ENCODE data around the gene XG. TPM values are rescaled to one million over a fixed set of nuclear protein-coding genes. Genes with fewer than 3 reads are reported as not detected.

XG gene
- total and polyA plus RNA-seq, 2 donors (not counting 3 experiments of a cell fraction or from before 2014, with no cell fraction given) = 0.10 TPM; not detected in 1

DNA sequence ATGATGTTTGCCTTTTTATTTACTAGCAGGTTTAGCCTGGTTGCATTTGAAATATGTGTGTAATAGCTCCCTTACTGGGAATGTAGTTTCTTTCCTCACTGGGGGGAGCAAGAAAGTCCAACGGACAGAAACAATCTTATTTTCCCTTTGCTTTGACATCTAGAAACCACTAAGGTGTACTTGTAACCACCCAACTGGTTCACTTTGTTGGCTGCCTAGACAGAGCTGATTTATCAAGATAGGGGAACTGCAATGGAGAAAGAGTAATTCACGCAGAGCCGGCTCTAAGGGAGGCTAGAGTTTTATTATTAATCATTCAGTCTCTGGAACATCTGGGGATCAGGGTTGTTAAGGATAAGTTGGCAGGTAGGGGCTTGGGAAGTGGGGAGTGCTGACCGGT is 30.3 kb downstream of the XG start:
- Histone ChIP-seq H3K27ac (ENCODE audit: insufficient read depth, low read depth, low read length) (no peak overlapping the region), H3K9me3 (replicated peaks; ENCODE audit: control insufficient read depth, insufficient read depth, low read length) (no peaks in the 10 kb centered on the region), H3K9me1 (replicated peaks; ENCODE audit: control insufficient read depth, extremely low read depth, insufficient read depth, low read length) (no peaks in the 10 kb centered on the region), H3K4me1 (ENCODE audit: control insufficient read depth, extremely low read depth, insufficient read depth, low read length) (no peaks in the 10 kb centered on the region), H3K27me3 (ENCODE audit: control insufficient read depth in 2 of 2, insufficient read depth in 2 of 2, low read length in 2 of 2) (peaks cover 2% of the 10 kb centered on the region in 2 experiments), H3K79me2 (ENCODE audit: control insufficient read depth, insufficient read depth, low read length) (no peaks in the 10 kb centered on the region), H3K4me3 (replicated peaks in 1 of 3; ENCODE audit: insufficient read depth in 1 of 3, low read depth in 1 of 3, low read length in 3 of 3) (no peak overlapping the region), H2AFZ (ENCODE audit: low read depth, low read length) (no peak overlapping the region), H4K20me1 (replicated peaks; ENCODE audit: control insufficient read depth, extremely low read depth, insufficient read depth, low read length) (no peaks in the 10 kb centered on the region), H3K9ac (replicated peaks; ENCODE audit: extremely low read depth, insufficient read depth, low read length) (no peak overlapping the region), H3K4me2 (ENCODE audit: insufficient read depth, low read length) (no peak overlapping the region), H3K36me3 (ENCODE audit: control insufficient read depth in 2 of 2, extremely low read depth in 1 of 2, insufficient read depth in 2 of 2, low read length in 2 of 2) (no peaks in the 10 kb centered on the region)
- intact Hi-C loops (cut with micrococcal nuclease) (no loop called here), dilution Hi-C loops (cut with MboI; ENCODE audit: extremely low pct_ligation_motif_present, low sequenced_read_pairs) (no loop called here)
- no TSS peak for BruUV-seq (replicated peaks)
- ChIA-PET CTCF (no interaction called here), POLR2A (no interaction called here)
- FAIRE-seq = no peak
- no peak for TF ChIP-seq FOS (IDR thresholded peaks at IDR 0.05; ENCODE audit: borderline replicate concordance, insufficient read depth, low read length)
- TF ChIP-seq POLR2A (IDR thresholded peaks at IDR 0.05; ENCODE audit: low read depth, low read length) = no peak
- TF ChIP-seq, protein P1, sequence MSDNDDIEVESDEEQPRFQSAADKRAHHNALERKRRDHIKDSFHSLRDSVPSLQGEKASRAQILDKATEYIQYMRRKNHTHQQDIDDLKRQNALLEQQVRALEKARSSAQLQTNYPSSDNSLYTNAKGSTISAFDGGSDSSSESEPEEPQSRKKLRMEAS (IDR thresholded peaks at IDR 0.05; ENCODE audit: insufficient read depth, insufficient read length) = no peak
- no peak for TF ChIP-seq JUN (IDR thresholded peaks at IDR 0.05; ENCODE audit: borderline replicate concordance, insufficient read depth, insufficient read length, low read depth)
- TF ChIP-seq EZH2 (IDR thresholded peaks at IDR 0.05; ENCODE audit: borderline replicate concordance, low read depth, low read length, severe bottlenecking) = no peak
- no peak for TF ChIP-seq POLR2AphosphoS5 (IDR thresholded peaks at IDR 0.05; ENCODE audit: insufficient read depth, low read depth, low read length)
- no peak for TF ChIP-seq GATA2 (IDR thresholded peaks at IDR 0.05; ENCODE audit: insufficient read depth, insufficient read length, low read depth, low read length)
- TF ChIP-seq, protein P2, sequence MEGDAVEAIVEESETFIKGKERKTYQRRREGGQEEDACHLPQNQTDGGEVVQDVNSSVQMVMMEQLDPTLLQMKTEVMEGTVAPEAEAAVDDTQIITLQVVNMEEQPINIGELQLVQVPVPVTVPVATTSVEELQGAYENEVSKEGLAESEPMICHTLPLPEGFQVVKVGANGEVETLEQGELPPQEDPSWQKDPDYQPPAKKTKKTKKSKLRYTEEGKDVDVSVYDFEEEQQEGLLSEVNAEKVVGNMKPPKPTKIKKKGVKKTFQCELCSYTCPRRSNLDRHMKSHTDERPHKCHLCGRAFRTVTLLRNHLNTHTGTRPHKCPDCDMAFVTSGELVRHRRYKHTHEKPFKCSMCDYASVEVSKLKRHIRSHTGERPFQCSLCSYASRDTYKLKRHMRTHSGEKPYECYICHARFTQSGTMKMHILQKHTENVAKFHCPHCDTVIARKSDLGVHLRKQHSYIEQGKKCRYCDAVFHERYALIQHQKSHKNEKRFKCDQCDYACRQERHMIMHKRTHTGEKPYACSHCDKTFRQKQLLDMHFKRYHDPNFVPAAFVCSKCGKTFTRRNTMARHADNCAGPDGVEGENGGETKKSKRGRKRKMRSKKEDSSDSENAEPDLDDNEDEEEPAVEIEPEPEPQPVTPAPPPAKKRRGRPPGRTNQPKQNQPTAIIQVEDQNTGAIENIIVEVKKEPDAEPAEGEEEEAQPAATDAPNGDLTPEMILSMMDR (IDR thresholded peaks at IDR 0.05; ENCODE audit: extremely low read depth in 1 of 2, insufficient read depth in 1 of 2, low read depth in 1 of 2, low read length in 2 of 2) = no peak
- no peak for TF ChIP-seq MYC (IDR thresholded peaks at IDR 0.05; ENCODE audit: low read depth, low read length)
- no peak for DNase-seq (ENCODE audit: low read depth, low spot score)
